Spleen (tissue), 11 donors: ENCODE results near the gene PRUNE1. TPM values are rescaled to one million over a fixed set of nuclear protein-coding genes. Genes with fewer than 3 reads are reported as not detected.

Experiments used
- DNase-seq: peaks from one replicate; pipeline ENCODE4 v3.0.0-alpha.2; 2020
- H3K27ac ChIP-seq, 8 donors: fragments of 200-600 bp; sonication (generic) in 7 of 8; 1 replicate in 4 of 8; 2 replicates in 4 of 8; pipeline versions ENCODE4 v1.5.0 to v1.8.0; 2016 to 2021; ENCODE audit warnings: inconsistent platforms in 4 of 8, mild to moderate bottlenecking in 4 of 8, moderate library complexity in 1 of 8
- H3K27me3 ChIP-seq, 7 donors: fragments of 200-600 bp; sonication (generic) in 6 of 7; replicated peaks in 1 of 7; 1 replicate in 4 of 7; 2 replicates in 3 of 7; pipeline versions ENCODE4 v1.5.0 to v1.8.0; 2016 to 2021; ENCODE audit warnings: inconsistent platforms in 3 of 7, mild to moderate bottlenecking in 1 of 7
- H3K36me3 ChIP-seq, 6 donors: fragments of 200-600 bp; sonication (generic) in 5 of 6; 1 replicate in 4 of 6; 2 replicates in 2 of 6; pipeline versions ENCODE4 v1.5.0 to v1.8.0; 2016 to 2021; ENCODE audit warnings: inconsistent platforms in 2 of 6
- H3K4me1 ChIP-seq, 6 donors: fragments of 200-600 bp; sonication (generic) in 5 of 6; 1 replicate in 3 of 6; 2 replicates in 3 of 6; pipeline versions ENCODE4 v1.5.0 to v1.8.0; 2016 to 2021; ENCODE audit warnings: inconsistent platforms in 3 of 6
- H3K4me3 ChIP-seq, 8 donors: fragments of 200-600 bp; sonication (generic) in 7 of 8; 1 replicate in 4 of 8; 2 replicates in 4 of 8; pipeline versions ENCODE4 v1.5.0 to v1.8.0; 2016 to 2021; ENCODE audit warnings: inconsistent platforms in 4 of 8, mild to moderate bottlenecking in 4 of 8, moderate library complexity in 2 of 8
- H3K9me3 ChIP-seq, 8 donors: fragments of 200-600 bp; sonication (generic) in 7 of 8; 1 replicate in 4 of 8; 2 replicates in 4 of 8; pipeline versions ENCODE4 v1.5.0 to v1.8.0; 2016 to 2021; ENCODE audit warnings: inconsistent platforms in 4 of 8
- POLR2A ChIP-seq, 3 donors: fragments of 450-650 bp; IDR thresholded peaks; one replicate each; pipeline ENCODE4 v1.5.1; 2017; ENCODE audit warnings: antibody characterized with exemption in 3 of 3, mild to moderate bottlenecking in 1 of 3
- POLR2AphosphoS5 ChIP-seq, 3 donors: sonication (generic); formaldehyde crosslinking; IDR thresholded peaks; one replicate each; pipeline ENCODE4 v1.5.1; 2017; ENCODE audit warnings: antibody characterized with exemption in 3 of 3
- WGBS, 5 donors: extraction: QIAGEN DNeasy Blood & Tissue Kit in 3 of 5; methylation state at CpG; one replicate each; pipeline versions ENCODE4 v1.1.5 to v1.1.7; 2013 to 2018; 5-methylcytosine and 5-hydroxymethylcytosine counted together
- intact Hi-C: fragments of 100-400 bp; cut with DNase I; formaldehyde crosslinking; loops from one replicate; pipeline ENCODE4 v1.15.0; 2023; ENCODE audit warnings: low total_unique reads
- polyA plus RNA-seq, 3 donors: library from polyadenylated mRNA; stranded (reverse); fragments of 200-250 nt; gene quantifications; one replicate each; pipeline ENCODE4 v1.2.1, GENCODE V29; 2013
- total RNA-seq, 7 donors: library from RNA; depleted of rRNA in 3 of 7; stranded (reverse); fragments of >200 nt in 3 of 7; fragmentation: NEBNext Ultra II Directional in 4 of 7; extraction: Animal tissue kit (Norgen Biotek cat#: 25700) in 4 of 7; gene quantifications; one replicate each; pipeline versions ENCODE4 v1.1.0 to v1.2.1, GENCODE V29; 2016 to 2021
- TF ChIP-seq, protein P1 (sequence below), 11 experiments: fragments of 200-600 bp in 7 of 11; fragments of 450-650 bp in 4 of 11; sonication (generic) in 4 of 11; IDR thresholded peaks in 8 of 11; conservative IDR thresholded peaks in 3 of 11; 1 replicate in 7 of 11; 2 replicates in 4 of 11; pipeline versions ENCODE4 v1.4.0 to v1.8.0; 2016 to 2021; ENCODE audit warnings: antibody characterized with exemption in 11 of 11, inconsistent platforms in 4 of 11, mild to moderate bottlenecking in 1 of 11
- donor health status: healthy with polysubstance abuse.
- donor health status: DM: no; HTN: no; CAD: no; lungs with moderate emphysema.
- donor health status: DM: no; HTN: no; CAD: no.
- donor health status: Bipolar disorder and iron deficiency.
- donor health status: healthy.
- donor health status: DM: no; HTN: no; CAD: no.
- donor health status: DM: yes; HTN: yes; CAD: no.

PRUNE1 gene
- total and polyA plus RNA-seq, 10 donors = 9.2 to 22.6 (median 17.0) TPM

- WGBS, 5 donors = 11 to 21% (median 18%) methylated on average over 2 of the region's 2 CpGs
- Histone ChIP-seq H3K4me1 (peaks cover 26 to 88% (median 61%) of the 10 kb centered on the region in 6 donors), H3K27ac (peak overlapping the region; percentile 76 to 99 (median 96)), H3K27me3 (no peaks in the 10 kb centered on the region), H3K9me3 (no peaks in the 10 kb centered on the region), H3K36me3 (peaks cover 15 to 62% (median 50%) of the 10 kb centered on the region in 6 donors), H3K4me3 (peak overlapping the region; percentile 24 to 93 (median 82))
- DNase-seq = no peak
- intact Hi-C loops = no loop called here
- TF ChIP-seq POLR2AphosphoS5 (IDR thresholded peaks at IDR 0.05) (peak in 1 of 3 donors; percentile 53), POLR2A (IDR thresholded peaks at IDR 0.05) (no peak)
These were observed 47.9 kb downstream of the PRUNE1 start for GRCh38 chr1:151056149-151056548.

DNA sequence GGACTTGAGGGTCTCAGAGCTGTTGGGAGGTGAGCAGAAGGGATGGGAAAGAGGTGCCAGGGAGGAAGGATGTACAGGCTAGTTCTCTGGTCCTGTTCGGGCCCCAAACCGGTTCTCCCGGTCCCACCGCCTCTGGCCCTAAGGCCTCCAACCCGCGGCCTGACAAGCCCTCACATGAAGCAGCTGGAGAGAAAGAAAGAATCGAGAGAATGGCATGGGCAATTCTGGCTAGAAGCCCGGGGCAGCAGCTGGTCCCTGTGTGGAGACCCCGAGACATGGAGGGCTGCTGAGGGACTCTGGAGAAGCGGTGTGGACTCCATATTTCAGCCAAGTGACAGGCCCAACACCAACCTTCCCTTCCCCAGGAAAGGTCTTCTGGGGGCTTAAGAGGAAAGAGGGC is 50.4 kb downstream of the PRUNE1 start:
- intact Hi-C loops = no loop called here

GRCh38 chr1:151059109-151060006 is 51.1 kb downstream of the PRUNE1 start, which contains the start of gene CDC42SE1:
Gene CDC42SE1 (minus strand): TSS chr1:151059622. CDS start chr1:151055730, 3,892 bp downstream.
- WGBS, 5 donors = 0 to 1% (median 0%) methylated on average over 38 to 58 of the region's 58 CpGs
- intact Hi-C loops = no loop called here
- H3K4me1 ChIP-seq = peaks cover 26 to 58% (median 52%) of the 10 kb centered on the region in 6 donors

More for the DNA sequence above, 50.4 kb downstream of the PRUNE1 start:
- peak overlapping the region; percentile 70 to 93 (median 86) for H3K4me3 ChIP-seq
- peak; percentile 81 for DNase-seq
- H3K9me3 ChIP-seq = no peaks in the 10 kb centered on the region
- 0 to 2% (median 0%) methylated on average over 10 of the region's 10 CpGs for WGBS, 5 donors
- TF ChIP-seq, protein P1, sequence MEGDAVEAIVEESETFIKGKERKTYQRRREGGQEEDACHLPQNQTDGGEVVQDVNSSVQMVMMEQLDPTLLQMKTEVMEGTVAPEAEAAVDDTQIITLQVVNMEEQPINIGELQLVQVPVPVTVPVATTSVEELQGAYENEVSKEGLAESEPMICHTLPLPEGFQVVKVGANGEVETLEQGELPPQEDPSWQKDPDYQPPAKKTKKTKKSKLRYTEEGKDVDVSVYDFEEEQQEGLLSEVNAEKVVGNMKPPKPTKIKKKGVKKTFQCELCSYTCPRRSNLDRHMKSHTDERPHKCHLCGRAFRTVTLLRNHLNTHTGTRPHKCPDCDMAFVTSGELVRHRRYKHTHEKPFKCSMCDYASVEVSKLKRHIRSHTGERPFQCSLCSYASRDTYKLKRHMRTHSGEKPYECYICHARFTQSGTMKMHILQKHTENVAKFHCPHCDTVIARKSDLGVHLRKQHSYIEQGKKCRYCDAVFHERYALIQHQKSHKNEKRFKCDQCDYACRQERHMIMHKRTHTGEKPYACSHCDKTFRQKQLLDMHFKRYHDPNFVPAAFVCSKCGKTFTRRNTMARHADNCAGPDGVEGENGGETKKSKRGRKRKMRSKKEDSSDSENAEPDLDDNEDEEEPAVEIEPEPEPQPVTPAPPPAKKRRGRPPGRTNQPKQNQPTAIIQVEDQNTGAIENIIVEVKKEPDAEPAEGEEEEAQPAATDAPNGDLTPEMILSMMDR (IDR thresholded peaks at IDR 0.05 in 8 of 11, conservative IDR thresholded peaks at IDR 0.05 in 3 of 11) = no peak
- TF ChIP-seq POLR2AphosphoS5 (IDR thresholded peaks at IDR 0.05) (no peak), POLR2A (IDR thresholded peaks at IDR 0.05) (no peak)
- no peaks in the 10 kb centered on the region for H3K27me3 ChIP-seq
- peak overlapping the region; percentile 94 to 99 (median 96) for H3K27ac ChIP-seq
- H3K36me3 ChIP-seq = peaks cover 4 to 36% (median 25%) of the 10 kb centered on the region in 6 donors
- peaks cover 26 to 64% (median 54%) of the 10 kb centered on the region in 6 donors for H3K4me1 ChIP-seq

DNA sequence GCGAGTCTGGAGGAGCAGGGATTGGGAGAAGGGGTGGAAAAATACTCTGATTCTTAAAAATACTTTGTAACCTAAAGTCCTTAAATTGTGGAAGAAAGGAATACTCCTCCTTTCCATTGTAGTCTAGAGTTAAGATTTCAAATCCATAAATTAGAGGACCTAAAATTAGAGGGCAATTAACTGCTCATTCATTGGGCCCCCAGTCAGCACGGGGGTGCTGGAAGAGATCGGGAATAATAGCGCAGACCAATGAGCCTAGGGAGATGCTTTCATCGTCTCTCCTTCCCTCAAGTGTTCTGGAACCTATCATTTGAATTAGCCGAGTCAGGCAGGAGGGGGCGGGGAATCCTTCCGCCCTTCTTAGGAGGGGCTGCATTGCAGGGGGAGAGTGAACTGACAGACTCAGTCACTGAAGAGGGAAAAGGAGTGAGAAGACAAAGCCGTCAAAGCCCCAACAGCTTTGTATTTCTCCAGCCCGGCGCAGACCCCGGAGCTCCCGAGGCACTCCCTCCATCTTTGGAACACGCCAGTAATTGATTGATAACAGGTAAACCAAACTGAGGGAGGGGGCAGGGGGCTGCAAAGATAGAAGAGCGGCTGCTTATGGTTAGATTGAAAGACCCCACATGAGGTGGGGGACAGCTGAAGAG is 51.9 kb downstream of the PRUNE1 start, which contains the start of gene MLLT11:
Gene MLLT11 (plus strand): TSS at position 391 of the 650 bp plus-strand sequence. CDS start 6,828 bp downstream, outside the sequence.
- TF ChIP-seq POLR2AphosphoS5 (IDR thresholded peaks at IDR 0.05) (peak in 1 of 3 donors; percentile 14), POLR2A (IDR thresholded peaks at IDR 0.05) (no peak)
- TF ChIP-seq, protein P1 (IDR thresholded peaks at IDR 0.05 in 8 of 11, conservative IDR thresholded peaks at IDR 0.05 in 3 of 11) = no peak
- DNase-seq = peak; percentile 77
- intact Hi-C loops = no loop called here
- Histone ChIP-seq H3K36me3 (peaks cover 0 to 22% (median 10%) of the 10 kb centered on the region in 6 donors), H3K27ac (peak within 1 kb of the TSS; percentile 94 to 99 (median 96)), H3K4me1 (peaks cover 22 to 50% (median 46%) of the 10 kb centered on the region in 6 donors), H3K27me3 (no peaks in the 10 kb centered on the region), H3K4me3 (peak within 1 kb of the TSS; percentile 70 to 93 (median 86)), H3K9me3 (no peaks in the 10 kb centered on the region)
- WGBS, 5 donors = 2 to 5% (median 4%) methylated on average over 15 of the region's 15 CpGs

More at GRCh38 chr1:151059109-151060006, 51.1 kb downstream of the PRUNE1 start, which contains the start of gene CDC42SE1:
- Histone ChIP-seq H3K4me3 (peak within 1 kb of the TSS; percentile 70 to 93 (median 86)), H3K36me3 (peaks cover 1 to 30% (median 18%) of the 10 kb centered on the region in 6 donors), H3K27me3 (no peaks in the 10 kb centered on the region), H3K27ac (peak within 1 kb of the TSS; percentile 94 to 99 (median 96)), H3K9me3 (no peaks in the 10 kb centered on the region)
- DNase-seq = peak; percentile 98
- TF ChIP-seq, protein P1 (IDR thresholded peaks at IDR 0.05 in 8 of 11, conservative IDR thresholded peaks at IDR 0.05 in 3 of 11) = peak; percentile 83 to 98 (median 95)
- peak; percentile 40 to 81 (median 75) for TF ChIP-seq POLR2A (IDR thresholded peaks at IDR 0.05)
- peak; percentile 98 to 99 (median 98) for TF ChIP-seq POLR2AphosphoS5 (IDR thresholded peaks at IDR 0.05)
